Brain microvascular endothelial cell (primary cell): Measurements from ENCODE around the gene CLK1.
A peak's percentile ranks its signal among the peaks of the same experiment; 100 is the strongest.

Source experiments
- DNase-seq: peaks from one replicate; pipeline ENCODE4 v3.0.0-alpha.2; 2020
- H3K27ac ChIP-seq: fragments of 250-450 bp; sonication (Bioruptor Pico); 2 replicates; pipeline ENCODE4 v1.5.1; 2020; ENCODE audit warnings: mild to moderate bottlenecking, moderate library complexity
- H3K27me3 ChIP-seq: fragments of 250-450 bp; sonication (Bioruptor Pico); replicated peaks from 2 replicates; pipeline ENCODE4 v1.5.1; 2020; ENCODE audit warnings: mild to moderate bottlenecking
- H3K36me3 ChIP-seq: fragments of 250-450 bp; sonication (Bioruptor Pico); replicated peaks from 2 replicates; pipeline ENCODE4 v1.5.1; 2020; ENCODE audit warnings: mild to moderate bottlenecking
- H3K4me3 ChIP-seq: 2 replicates; pipeline ENCODE4 v1.5.1; 2011; ENCODE audit warnings: low read depth, mild to moderate bottlenecking, control low read depth, low read length, moderate library complexity
- in situ Hi-C: cut with HindIII; loops from 2 replicates; pipeline ENCODE4 v1.10.0; 2017; ENCODE audit warnings: low sequenced_read_pairs, low pct_ligation_motif_present
- TF ChIP-seq, protein P1 (sequence below): IDR thresholded peaks from 2 replicates; pipeline ENCODE4 v1.5.1; 2011; ENCODE audit warnings: low read depth, mild to moderate bottlenecking, moderate library complexity, low read length, control low read depth, inconsistent platforms; ENCODE audit errors: missing control alignments

The CLK1 gene

DNA sequence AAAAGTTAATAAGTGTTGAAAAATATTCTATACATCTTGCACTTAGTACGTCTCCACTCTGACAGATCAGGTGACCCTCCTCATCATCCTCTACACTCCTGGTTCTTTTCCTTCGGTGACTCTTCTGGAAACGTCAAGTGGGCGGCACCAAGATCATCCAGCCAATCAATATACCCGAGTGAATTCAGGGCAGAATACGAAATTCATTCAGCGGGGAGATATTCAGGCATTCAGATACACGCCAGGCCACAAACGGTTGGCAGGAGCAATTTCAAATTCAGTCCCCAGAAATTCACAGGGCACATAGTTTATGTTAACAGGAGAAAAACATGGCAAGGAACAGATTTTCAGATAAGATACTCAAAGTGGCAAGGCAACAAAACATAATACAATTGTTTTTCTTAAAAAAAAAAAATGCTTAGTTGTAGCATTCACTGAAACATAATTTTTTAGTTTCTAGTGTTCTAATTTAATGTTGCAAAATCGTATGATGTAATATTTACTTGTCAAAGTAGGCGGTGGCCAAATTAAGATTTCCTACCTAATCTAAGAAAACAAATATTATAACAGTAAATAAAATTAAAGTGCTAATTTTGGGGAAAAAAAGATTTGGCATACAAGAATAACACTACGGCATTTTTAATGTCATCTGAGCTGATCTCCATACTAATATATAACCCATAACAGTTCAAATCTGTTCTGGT lies 4.2 kb downstream of the CLK1 start:
- H3K27me3 ChIP-seq = no peaks in the 10 kb centered on the region
- H3K4me3 ChIP-seq = no peak overlapping the region
- peaks cover 69% of the 10 kb centered on the region for H3K36me3 ChIP-seq
- peak; percentile 47 for DNase-seq
- H3K27ac ChIP-seq = no peak overlapping the region
- TF ChIP-seq, protein P1, sequence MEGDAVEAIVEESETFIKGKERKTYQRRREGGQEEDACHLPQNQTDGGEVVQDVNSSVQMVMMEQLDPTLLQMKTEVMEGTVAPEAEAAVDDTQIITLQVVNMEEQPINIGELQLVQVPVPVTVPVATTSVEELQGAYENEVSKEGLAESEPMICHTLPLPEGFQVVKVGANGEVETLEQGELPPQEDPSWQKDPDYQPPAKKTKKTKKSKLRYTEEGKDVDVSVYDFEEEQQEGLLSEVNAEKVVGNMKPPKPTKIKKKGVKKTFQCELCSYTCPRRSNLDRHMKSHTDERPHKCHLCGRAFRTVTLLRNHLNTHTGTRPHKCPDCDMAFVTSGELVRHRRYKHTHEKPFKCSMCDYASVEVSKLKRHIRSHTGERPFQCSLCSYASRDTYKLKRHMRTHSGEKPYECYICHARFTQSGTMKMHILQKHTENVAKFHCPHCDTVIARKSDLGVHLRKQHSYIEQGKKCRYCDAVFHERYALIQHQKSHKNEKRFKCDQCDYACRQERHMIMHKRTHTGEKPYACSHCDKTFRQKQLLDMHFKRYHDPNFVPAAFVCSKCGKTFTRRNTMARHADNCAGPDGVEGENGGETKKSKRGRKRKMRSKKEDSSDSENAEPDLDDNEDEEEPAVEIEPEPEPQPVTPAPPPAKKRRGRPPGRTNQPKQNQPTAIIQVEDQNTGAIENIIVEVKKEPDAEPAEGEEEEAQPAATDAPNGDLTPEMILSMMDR = no peak
- in situ Hi-C loops = no loop called here

DNA sequence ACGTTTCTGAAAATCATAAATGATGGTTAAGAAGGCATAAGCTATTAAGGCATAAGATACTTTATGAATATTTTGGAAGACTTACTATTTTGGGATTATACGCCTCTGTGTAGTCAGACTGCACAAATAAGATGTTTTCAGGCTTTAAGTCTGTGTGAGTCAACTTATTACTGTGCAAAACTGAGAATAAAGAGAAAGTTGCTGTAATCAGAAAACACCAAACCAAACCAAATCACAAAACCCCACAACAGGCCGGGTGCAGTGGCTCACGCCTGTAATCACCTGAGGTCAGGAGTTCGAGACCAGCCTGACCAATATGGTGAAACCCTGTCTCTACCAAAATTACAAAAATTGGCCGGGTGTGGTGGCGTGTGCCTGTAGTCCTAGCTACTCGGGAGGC lies 7.7 kb downstream of the CLK1 start:
- no peaks in the 10 kb centered on the region for H3K27me3 ChIP-seq
- in situ Hi-C loops = no loop called here
- H3K27ac ChIP-seq = no peak overlapping the region
- H3K4me3 ChIP-seq = no peak overlapping the region
- peaks cover 92% of the 10 kb centered on the region for H3K36me3 ChIP-seq
- TF ChIP-seq, protein P1 = no peak
- DNase-seq = no peak

DNA sequence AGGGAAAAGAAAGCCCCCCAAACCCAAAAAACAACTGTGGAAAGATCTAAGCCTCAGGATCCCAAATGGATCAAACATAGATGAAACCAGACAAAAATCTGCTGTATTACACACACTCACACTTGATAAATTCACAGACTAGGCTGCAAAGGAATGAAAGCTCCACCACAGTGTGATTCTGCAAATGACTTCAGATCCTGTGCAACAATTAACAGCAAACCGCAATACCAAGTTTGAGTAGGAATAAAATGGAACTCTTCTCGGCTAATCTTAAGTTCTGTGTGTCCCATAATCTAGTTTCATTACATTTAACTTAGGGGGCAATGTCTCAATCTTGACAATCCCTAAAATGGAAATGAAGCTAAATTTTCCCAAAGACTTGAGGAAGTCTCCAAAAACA lies 11.9 kb downstream of the CLK1 start:
- TF ChIP-seq, protein P1 = no peak
- in situ Hi-C loops = no loop called here
- DNase-seq = no peak
- Histone ChIP-seq H3K4me3 (no peak overlapping the region), H3K27me3 (no peaks in the 10 kb centered on the region), H3K27ac (no peak overlapping the region), H3K36me3 (peaks cover 72% of the 10 kb centered on the region)

DNA sequence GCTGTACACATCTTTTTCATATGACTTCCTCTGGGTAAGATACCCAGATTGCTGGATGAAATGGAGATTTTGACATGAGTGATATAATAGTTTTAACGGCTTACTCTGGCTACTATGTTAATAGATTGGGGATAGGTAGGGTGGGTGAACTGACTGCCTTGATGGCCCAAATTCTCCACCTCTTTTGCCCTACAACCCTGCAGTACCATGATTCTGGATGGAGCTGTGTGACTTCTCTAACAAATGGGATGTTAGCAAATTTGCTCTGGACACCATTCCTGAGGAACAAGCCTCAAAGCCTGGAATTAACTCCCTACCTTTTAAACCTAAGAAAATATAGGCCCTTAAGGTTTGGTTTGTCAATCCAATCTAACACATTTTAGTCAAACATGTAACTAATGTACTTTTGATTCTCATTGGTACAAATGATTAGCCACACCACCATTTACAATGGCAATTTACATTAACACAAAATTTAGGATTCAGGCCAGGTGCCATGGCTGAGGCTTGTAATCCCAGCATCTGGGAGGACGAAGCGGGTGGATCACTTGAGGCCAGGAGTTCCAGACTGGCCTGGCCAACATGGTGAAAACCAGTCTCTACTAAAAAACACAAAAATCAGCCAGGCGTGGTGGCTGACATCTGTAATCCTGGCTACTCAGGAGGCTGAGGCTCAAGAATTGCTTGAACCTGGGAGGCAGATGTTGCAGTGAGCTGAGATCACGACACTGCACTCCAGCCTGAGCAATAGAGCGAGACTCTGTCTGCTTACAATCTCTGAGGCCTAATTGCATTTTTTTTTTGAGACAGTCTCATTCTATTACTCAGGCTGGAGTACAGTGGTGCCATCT lies 12.8 kb downstream of the CLK1 start:
- Histone ChIP-seq H3K27me3 (no peaks in the 10 kb centered on the region), H3K36me3 (peaks cover 62% of the 10 kb centered on the region), H3K27ac (no peak overlapping the region), H3K4me3 (no peak overlapping the region)
- in situ Hi-C loops = no loop called here
- TF ChIP-seq, protein P1 = no peak
- DNase-seq = no peak

DNA sequence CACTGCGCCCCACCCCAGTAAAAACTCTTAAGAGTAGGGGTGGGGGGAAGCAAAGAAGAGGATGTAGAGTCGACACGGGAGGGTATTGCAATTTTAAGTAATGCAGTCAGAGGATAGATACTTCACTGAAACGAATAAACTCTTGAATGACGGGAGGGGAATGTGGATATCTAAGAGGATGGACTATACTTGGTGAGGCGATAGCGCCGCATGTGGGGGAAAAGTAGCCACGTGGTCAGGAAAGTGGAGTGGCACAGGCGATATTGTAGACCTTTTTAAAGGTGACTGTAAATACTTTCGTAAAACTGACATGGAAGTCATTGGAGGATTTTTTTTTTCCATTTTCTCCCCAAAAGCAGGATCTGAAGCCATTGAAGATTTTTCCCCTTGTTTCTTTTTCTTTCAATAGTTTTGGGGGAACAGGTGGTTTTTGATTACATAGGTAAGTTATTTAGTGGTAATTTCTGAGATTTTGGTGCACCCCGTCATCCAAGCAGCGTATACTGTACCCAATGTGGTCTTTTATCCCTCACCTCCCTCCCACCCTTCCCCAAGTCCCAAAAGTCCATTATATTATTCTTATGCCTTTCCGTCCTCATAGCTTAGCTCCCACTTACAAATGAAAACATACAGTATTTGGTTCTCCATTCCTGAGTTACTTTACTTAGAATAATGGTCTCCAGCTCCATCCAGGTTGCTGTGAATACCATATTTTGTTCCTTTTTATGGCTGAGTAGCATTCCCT lies 13.8 kb downstream of the CLK1 start:
- no peak overlapping the region for H3K4me3 ChIP-seq
- H3K27me3 ChIP-seq = no peaks in the 10 kb centered on the region
- TF ChIP-seq, protein P1 = no peak
- in situ Hi-C loops = no loop called here
- peaks cover 52% of the 10 kb centered on the region for H3K36me3 ChIP-seq
- H3K27ac ChIP-seq = no peak overlapping the region
- DNase-seq = no peak
